Glomerular visceral epithelial cell (primary cell): Measurements from ENCODE around the gene SFXN4.

Experiments
- DNase-seq: peaks from one replicate; pipeline ENCODE4 v3.0.0-alpha.2; 2016; ENCODE audit errors: extremely low spot score

The SFXN4 gene, protein sequence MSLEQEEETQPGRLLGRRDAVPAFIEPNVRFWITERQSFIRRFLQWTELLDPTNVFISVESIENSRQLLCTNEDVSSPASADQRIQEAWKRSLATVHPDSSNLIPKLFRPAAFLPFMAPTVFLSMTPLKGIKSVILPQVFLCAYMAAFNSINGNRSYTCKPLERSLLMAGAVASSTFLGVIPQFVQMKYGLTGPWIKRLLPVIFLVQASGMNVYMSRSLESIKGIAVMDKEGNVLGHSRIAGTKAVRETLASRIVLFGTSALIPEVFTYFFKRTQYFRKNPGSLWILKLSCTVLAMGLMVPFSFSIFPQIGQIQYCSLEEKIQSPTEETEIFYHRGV

DNA sequence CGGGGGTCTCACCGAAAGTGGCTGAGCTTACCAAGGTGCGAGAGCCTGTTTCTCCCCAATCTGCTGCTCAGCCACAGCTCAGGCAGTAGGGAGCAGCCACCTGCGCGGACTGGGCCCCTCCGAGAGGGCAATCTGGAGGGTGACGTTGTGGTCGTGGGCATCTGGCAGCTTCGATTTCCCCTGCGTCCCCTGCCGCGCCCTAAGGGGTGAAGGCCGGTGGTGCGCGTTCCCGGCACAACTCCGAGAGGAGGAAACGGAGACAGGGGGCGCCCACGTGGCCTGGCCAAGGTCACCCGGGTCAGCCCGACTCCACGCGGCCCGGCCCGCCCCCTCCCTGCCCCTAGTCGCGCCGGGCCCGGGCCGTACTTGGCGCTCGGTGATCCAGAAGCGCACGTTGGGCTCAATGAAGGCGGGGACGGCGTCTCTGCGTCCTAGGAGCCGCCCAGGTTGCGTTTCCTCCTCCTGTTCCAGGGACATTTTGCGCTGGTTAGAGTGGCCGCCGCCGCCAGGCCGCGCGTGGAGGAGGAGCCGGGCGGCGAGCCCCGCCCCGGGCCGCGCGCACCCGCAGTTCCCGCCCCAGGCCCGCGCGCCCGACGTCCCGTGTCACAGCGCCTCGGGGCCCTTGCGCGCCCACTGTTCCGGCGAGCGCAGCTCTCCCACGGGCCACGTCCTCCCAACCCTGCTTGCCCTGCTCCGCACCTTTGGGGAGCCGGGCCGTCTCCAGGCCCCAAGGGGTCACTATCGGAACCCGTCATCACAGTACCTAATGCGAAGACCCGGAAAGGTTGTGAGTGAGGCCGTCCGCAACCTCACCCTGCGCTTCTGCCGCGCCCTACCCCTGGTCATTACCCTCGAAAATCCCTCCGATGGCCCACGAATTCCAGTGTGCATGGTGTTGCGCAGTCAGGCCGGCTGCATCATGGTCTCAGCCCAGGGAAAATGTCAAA, at the start of gene SFXN4:
Gene SFXN4, minus strand, starts transcription at position 544 of the 947 bp plus-strand sequence. Its CDS starts 67 bp downstream, at position 477.
- DNase-seq, result peak; percentile 68

DNA sequence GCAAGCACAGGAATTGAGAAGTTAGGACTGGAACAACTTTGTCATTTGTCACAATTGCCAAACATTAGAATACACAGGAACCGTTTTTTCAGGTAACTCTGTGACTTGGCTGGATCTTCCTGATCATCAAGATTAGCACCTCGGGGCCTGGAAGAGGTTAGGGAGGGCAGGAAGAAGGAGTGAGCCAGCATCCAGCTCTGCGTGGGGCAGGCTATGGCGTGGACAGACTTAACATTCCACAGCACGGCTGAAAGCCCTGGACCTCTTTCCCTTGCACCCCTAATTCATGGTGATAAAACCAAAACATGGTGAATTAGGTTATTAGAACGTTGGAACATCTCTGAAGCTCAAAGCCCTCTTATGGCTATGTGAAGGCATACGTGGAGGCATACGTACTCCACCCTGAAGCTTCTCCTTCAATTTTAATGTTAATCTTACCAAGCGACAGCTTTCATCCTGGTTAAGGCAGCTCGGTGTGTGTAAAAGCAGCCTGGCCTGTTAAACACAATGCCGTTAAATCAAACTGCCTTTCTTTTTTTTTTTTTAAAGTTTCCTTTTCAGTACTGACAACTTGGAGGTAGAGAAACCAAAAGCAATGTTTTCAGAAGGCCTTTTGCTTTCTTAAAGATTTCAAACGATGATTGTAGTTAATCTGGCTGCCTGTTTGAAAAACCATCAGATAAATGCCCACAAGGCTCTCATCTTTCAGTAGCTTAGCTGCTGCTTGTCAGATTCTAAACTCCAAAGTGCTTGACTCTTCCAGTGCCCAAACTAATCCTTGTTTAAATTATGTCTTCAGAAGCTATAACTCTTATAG, 46.3 kb upstream of the SFXN4 start:
- DNase-seq, result no peak

DNA sequence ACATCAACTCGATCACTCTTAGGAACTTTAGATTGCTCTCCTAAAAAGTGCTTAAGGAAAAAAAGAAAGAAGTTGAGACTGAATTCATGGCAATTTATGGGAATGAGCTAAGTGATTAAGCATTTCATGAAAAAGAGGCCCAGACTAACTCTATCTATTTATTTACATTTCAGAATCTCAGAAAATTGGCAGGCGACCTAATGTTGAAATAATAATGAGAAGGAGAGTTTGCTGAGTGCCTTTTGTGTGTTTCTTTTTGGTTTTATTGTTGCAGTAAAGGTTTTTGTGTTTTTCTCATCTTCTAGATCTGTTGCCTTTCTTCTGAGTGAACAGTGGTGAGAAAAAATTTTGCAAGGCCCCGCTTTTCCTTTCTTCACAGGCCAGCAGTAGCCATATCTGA, 45.7 kb upstream of the SFXN4 start:
- DNase-seq, result no peak

- no peak for DNase-seq
These were observed 45.1 kb upstream of the SFXN4 start for GRCh38 chr10:119210633-119211032.

- no peak for DNase-seq
These were observed 44.3 kb upstream of the SFXN4 start for GRCh38 chr10:119209736-119210355.

DNA sequence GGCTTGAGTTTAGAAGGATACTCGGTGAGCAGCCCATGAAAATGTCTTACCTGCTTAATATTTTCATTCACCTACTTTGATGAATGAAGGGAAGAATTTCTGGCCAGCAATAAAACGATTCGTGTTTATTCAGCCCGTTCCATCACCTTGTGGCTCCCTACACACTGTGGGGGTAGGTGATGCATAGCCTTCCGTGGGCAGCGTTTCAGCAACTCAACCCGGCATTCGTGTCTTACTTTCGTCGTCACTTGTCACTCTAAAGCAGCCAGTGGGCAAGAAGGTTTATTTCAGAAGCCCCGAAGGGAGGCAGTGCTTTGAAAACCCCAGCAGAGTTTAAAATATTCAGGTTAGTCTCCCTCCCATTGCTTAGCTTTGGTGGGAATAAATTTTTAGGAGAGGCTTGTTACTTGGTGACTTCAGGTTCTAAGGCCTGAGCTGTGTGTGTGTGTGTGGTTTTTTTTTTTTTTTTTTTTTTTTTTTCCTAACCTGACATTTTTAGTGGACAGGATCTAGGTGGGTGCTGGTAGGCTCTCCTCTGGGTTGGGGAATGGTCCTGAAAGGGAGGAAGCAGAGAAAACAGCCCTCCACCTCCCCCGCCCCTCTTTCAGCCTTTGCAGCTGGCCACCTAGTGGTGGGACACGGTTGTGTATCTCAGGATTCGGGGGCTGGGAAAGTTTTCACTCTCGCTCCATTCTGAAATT, 43.7 kb upstream of the SFXN4 start:
- DNase-seq, result peak; percentile 47

DNA sequence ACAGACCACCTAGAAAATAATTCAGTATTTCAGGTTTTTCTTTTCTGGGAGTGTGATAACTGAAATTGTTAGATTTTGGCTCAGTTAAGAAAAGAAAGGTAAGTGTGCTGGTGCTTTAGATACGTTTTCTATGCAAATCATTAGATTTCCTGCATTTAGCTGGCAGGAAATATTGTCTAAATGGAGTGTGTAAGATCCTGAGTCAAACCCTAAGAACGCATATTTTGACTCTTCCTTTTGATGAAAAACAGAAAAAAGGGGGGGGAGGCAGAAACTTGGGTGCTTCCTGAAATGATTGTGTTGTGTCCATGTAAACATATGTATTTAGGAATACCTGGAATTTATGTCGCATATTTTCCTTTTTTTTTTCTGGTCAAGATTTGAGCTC, 43.0 kb upstream of the SFXN4 start:
- no peak for DNase-seq

GRCh38 chr10:119207713-119208552, 42.4 kb upstream of the SFXN4 start:
- peak; percentile 49 for DNase-seq

- DNase-seq, result peak; percentile 96
These were observed 41.8 kb upstream of the SFXN4 start, which contains the start of gene GRK5 for GRCh38 chr10:119207366-119207666. Gene GRK5 (plus strand): TSS chr10:119207571. CDS start chr10:119207918, 347 bp downstream.

DNA sequence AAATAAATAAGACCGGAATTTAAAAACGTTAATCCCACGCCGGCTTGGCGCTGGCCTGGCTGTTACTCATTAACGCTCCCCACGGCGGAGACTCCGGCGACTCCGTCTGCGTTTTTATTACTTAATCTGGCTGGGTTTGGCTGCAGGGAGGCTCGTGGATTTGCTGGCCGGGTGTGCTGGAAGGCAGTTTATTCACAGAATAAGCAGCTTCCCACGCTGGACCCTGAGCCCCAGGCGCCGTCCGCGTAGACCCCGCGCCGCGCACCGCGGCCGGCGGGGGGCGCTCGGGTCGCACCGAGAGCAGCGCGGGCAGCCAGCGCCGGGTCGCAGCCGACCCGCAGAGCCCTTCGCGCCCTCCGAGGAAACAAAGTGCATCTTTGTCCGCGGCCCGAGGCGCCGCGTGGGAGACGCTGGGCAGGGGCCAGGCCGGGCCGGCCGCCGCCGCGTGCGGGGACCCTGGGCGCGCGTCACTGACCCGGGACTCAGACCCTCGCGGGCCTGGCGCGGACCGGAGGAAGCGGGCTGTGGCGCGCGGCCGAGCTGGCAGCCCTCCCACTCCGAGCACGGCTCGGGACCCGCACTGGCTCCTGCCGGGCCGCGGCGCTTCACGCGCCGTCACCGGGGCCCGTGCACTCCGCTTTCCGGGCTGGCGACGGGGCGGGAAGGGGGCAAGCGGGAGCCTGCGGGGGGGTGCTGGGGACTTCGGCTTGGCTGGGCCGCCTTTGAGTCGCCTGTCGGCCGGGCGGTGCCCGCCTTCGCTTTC, 41.3 kb upstream of the SFXN4 start:
- DNase-seq, result peak; percentile 73

- peak; percentile 32 for DNase-seq
These were observed 40.5 kb upstream of the SFXN4 start for GRCh38 chr10:119205894-119206602.

- peak; percentile 15 for DNase-seq
These were observed 37.5 kb upstream of the SFXN4 start for GRCh38 chr10:119203006-119203405.

DNA sequence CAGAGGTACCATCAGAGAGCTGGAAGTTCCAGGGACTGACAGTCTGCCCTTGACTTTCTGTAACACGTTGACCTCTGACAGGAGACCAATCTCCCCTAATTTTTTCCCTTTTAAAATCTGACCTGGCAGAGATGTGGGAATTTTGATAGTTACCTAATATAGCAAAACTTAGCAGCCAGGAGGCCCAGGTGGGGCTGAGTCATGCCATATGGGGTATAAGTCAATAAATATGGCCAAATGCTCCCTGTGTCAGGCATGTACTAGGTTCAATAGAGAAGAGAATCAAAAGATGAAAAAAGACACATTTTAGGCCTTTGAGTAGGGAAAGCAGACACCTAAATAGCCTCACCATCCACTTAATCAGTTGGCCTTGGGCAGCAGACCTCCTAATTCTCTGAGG, 35.7 kb upstream of the SFXN4 start:
- DNase-seq, result no peak

DNA sequence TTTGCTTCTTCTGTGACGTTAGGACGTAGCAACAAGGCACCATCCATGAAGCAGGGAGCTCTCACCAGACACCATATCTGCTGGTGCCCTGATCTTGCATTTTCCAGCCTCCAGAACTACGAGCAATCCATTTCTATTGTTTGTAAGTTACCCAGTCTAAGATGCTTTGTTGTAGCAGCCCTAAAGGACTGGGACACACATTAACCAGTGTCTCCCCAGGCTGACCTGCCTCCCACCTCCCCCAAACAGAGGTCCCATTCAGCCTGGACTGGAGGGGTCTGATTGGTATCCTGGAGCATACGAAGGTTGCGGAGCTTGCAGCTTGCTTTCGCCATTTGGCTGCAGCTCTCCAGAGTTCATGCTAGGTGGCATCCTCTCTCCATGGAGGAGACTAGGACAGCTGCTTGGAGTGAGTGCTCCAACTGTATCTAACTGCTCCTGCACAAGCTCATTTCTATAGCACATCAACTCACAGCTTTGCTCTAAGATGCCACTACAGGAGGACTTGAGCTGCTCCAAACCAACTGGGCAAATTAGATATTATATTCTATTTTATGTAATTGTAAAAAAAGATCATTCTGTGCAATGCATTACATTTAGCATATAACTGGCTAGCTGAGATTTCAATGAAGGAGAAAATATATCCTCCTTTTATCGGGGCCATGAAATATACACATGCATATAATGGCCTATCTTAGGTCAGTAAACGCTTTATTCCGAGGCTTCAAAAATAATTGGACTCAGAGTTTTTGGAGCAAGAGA, 33.9 kb upstream of the SFXN4 start:
- peak; percentile 62 for DNase-seq

DNA sequence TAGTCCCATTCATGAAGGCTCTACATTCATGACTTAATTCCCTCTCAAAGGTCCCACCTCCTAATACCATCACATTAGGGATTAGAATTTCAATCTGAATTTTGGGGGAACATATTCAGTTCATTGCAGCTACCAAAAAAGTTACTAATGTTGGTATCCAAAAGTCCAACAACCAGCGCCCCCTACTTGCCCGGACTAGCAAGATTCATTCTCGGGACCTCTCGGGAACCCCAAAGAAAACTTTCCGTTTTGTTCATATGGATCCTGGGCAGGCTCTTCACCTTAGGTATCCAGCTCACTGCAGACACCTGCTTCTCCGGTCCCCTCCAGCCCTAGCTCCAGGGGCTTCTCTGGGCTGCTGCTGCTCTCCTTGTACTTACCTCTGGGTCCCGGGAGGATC, 32.9 kb upstream of the SFXN4 start:
- DNase-seq, result no peak

DNA sequence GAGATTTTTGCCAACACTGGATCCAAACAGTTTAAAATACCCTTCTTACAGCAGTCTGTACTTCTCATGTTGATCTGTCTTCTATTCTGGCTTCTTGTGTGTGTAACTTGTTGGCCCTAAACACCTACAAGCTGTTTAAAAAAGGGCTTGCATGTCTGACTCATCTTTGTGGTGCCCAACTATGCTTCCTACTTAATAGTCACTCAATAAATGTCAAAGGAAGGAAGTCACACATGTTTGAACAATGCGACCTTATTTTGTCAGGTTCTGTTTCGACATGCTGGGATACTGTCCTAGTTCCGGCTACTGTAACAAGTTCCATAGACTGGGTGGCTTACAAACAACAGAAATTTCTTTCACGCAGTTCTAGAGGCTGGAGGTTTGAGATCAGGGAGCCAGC, 32.4 kb upstream of the SFXN4 start:
- no peak for DNase-seq

DNA sequence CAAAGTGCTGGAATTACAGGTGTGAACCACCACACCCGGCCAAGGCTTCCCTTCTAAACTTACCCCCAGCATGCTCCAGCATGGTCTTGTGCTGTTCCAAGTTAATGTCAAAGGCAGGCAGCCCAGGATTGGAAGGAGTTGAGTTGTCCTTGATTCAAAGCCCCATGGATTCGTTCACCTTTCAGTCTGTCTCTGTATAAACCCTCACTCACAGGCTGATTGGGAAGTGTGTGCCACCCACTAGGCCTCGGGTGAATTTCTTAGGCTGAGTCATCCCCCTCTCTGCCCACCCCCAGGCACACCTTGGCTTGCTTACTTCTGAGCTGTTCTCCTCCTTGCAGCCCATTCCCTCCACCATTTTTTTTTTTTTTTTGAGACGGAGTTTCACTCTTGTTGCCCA, 26.4 kb upstream of the SFXN4 start:
- DNase-seq, result no peak
